ENCODE data around the gene ADGRG3.

Gene ADGRG3

GRCh38 chr16:57637965-57638364, 30.1 kb upstream of the ADGRG3 start:
- TF ChIP-seq, protein P1, sequence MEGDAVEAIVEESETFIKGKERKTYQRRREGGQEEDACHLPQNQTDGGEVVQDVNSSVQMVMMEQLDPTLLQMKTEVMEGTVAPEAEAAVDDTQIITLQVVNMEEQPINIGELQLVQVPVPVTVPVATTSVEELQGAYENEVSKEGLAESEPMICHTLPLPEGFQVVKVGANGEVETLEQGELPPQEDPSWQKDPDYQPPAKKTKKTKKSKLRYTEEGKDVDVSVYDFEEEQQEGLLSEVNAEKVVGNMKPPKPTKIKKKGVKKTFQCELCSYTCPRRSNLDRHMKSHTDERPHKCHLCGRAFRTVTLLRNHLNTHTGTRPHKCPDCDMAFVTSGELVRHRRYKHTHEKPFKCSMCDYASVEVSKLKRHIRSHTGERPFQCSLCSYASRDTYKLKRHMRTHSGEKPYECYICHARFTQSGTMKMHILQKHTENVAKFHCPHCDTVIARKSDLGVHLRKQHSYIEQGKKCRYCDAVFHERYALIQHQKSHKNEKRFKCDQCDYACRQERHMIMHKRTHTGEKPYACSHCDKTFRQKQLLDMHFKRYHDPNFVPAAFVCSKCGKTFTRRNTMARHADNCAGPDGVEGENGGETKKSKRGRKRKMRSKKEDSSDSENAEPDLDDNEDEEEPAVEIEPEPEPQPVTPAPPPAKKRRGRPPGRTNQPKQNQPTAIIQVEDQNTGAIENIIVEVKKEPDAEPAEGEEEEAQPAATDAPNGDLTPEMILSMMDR (conservative IDR thresholded peaks at IDR 0.05; ENCODE audit: low read depth, low read length) = no peak
- H3K4me3 ChIP-seq (ENCODE audit: low read length) = no peak overlapping the region
- no peak for DNase-seq (ENCODE audit: low read depth)

- TF ChIP-seq, protein P1 (conservative IDR thresholded peaks at IDR 0.05; ENCODE audit: low read depth, low read length) = no peak
- DNase-seq (ENCODE audit: low read depth) = no peak
- no peak overlapping the region for H3K4me3 ChIP-seq (ENCODE audit: low read length)
Measured at GRCh38 chr16:57638381-57638780, 29.7 kb upstream of the ADGRG3 start.

DNA sequence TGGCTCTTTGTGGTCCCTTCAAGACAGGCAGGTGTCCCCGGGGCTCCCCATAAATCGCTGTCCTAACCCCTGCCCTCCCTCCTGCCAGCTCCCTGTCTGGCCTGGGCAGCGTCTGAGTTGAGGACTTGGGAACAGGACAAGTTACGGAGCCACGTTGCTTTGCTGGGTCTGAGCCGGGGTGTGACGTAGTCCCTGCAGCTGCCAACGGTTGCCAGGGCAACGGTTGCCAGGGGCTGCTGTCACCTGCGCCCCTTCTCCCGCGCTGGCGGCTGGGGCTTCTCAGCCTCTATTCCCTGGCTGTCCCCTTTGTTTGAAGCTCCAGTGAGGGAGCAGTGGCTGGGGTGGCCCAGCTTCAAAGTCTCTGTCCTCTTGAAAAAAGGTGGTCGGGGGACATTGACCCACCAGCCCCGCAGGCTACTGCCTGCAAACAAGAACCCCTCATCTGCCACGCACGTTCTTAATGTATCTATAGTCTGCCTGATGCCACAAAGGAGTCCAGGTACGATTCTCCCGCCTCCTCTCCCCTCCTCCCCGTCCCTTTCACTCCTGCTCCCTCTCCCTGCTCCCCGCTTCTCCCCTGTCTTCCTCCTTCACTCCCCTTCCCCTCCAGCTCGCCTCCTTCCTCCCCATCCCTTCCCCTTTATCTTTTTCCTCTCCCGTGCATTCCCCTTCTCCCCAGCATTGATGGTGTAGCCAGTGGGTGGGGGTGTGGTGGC, 28.8 kb upstream of the ADGRG3 start:
- no peak for DNase-seq (ENCODE audit: low read depth)
- TF ChIP-seq, protein P1 (conservative IDR thresholded peaks at IDR 0.05; ENCODE audit: low read depth, low read length) = no peak
- H3K4me3 ChIP-seq (ENCODE audit: low read length) = no peak overlapping the region

DNA sequence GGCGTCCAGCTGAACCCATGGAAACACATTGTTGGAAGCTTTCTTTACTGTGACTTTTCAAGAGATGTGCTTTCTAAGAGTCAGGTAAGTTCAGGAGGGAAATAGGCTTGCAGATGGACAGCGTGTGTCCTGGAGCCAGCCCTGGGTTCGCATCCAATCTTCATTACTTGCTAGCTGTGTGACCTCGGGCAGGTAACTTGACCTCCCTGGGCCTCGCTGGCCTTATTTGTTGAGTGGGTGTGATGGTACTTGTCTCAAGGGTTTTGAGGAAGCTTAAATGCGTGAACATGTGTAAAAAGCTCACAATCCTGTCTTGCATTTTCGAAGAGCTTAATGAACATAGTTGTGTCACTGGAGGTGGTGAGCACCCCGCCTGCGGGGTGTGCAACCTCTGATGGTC, 27.9 kb upstream of the ADGRG3 start:
- DNase-seq (ENCODE audit: low read depth) = no peak
- no peak overlapping the region for H3K4me3 ChIP-seq (ENCODE audit: low read length)
- TF ChIP-seq, protein P1 (conservative IDR thresholded peaks at IDR 0.05; ENCODE audit: low read depth, low read length) = no peak

DNA sequence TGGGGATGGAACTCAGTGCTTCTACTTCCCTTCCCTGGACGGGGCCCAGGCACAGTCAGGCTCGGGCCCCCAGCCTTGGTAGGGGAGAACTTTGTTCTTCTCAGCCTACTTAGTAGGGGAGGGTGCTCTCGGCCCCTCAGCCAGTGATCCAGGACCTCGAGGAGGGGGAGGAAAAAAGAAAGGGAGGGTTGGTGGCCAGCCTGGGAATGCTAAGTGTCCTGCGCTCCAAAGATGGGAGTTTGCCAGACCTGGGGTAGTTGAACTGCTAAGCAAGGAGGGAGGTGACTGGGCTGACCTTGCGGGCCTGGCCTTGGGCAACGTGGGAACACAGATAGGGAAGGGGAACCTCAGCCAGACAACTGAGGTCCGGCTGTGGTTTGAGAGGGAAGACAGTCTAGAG, 27.5 kb upstream of the ADGRG3 start:
- H3K4me3 ChIP-seq (ENCODE audit: low read length) = no peak overlapping the region
- TF ChIP-seq, protein P1 (conservative IDR thresholded peaks at IDR 0.05; ENCODE audit: low read depth, low read length) = no peak
- DNase-seq (ENCODE audit: low read depth) = no peak

GRCh38 chr16:57642160-57643135, 25.7 kb upstream of the ADGRG3 start:
- TF ChIP-seq, protein P1 (conservative IDR thresholded peaks at IDR 0.05; ENCODE audit: low read depth, low read length) = no peak
- no peak overlapping the region for H3K4me3 ChIP-seq (ENCODE audit: low read length)
- no peak for DNase-seq (ENCODE audit: low read depth)
